ENCODE measurements around the gene DCAF8L1. TPM values are rescaled to one million over a fixed set of nuclear protein-coding genes. Genes with fewer than 3 reads are reported as not detected.
"Not testable (repeated sequence)": the region's sequence is repeated elsewhere in the genome, so short reads cannot be mapped to it uniquely, and the experiment has no call there.

DCAF8L1 gene
- total and polyA plus RNA-seq, 2 donors from 2014 or later, result not detected

- TF ChIP-seq CTCF (IDR thresholded peaks at IDR 0.05; ENCODE audit: borderline replicate concordance, extremely low read depth, insufficient read depth), result no peak
- H3K4me3 ChIP-seq (ENCODE audit: low read length in 3 of 3), result no peak overlapping the region
- no peaks in the 10 kb centered on the region for H3K9me3 ChIP-seq (ENCODE audit: control insufficient read depth in 2 of 3, insufficient read depth in 1 of 3, low read length in 3 of 3)
- DNase-seq, result no peak
- no peaks in the 10 kb centered on the region for H3K27me3 ChIP-seq (ENCODE audit: control insufficient read depth, insufficient read depth, low read length)
- no peak overlapping the region for H3K9ac ChIP-seq (ENCODE audit: low read length in 3 of 3)
- no peaks in the 10 kb centered on the region for H3K4me1 ChIP-seq (ENCODE audit: control insufficient read depth in 2 of 3, insufficient read depth in 2 of 3, low read depth in 1 of 3, low read length in 3 of 3)
- no peak overlapping the region for H3K27ac ChIP-seq (ENCODE audit: low read depth in 2 of 2, low read length in 2 of 2)
- H3K36me3 ChIP-seq (ENCODE audit: control insufficient read depth in 2 of 3, insufficient read depth in 3 of 3, low read length in 3 of 3), result no peaks in the 10 kb centered on the region
- no peak for FAIRE-seq
- intact Hi-C loops (cut with DNase I), result no loop called here
Observed at GRCh38 chrX:27964432-27964831, 16.8 kb downstream of the DCAF8L1 start.

- H3K9me3 ChIP-seq (ENCODE audit: control insufficient read depth in 2 of 3, insufficient read depth in 1 of 3, low read length in 3 of 3); H3K4me3 ChIP-seq (ENCODE audit: low read length in 3 of 3); FAIRE-seq; DNase-seq; intact Hi-C loops (cut with DNase I); H3K27ac ChIP-seq (ENCODE audit: low read depth in 2 of 2, low read length in 2 of 2); H3K4me1 ChIP-seq (ENCODE audit: control insufficient read depth in 2 of 3, insufficient read depth in 2 of 3, low read depth in 1 of 3, low read length in 3 of 3); H3K27me3 ChIP-seq (ENCODE audit: control insufficient read depth, insufficient read depth, low read length); H3K9ac ChIP-seq (ENCODE audit: low read length in 3 of 3); H3K36me3 ChIP-seq (ENCODE audit: control insufficient read depth in 2 of 3, insufficient read depth in 3 of 3, low read length in 3 of 3): not testable (repeated sequence)
Observed at GRCh38 chrX:27960410-27960809, 20.8 kb downstream of the DCAF8L1 start.

- DNase-seq (no peak), FAIRE-seq (no peak)
- no peak overlapping the region for H3K4me3 ChIP-seq (ENCODE audit: low read length in 3 of 3)
- no peaks in the 10 kb centered on the region for H3K36me3 ChIP-seq (ENCODE audit: control insufficient read depth in 2 of 3, insufficient read depth in 3 of 3, low read length in 3 of 3)
- no peak overlapping the region for H3K9ac ChIP-seq (ENCODE audit: low read length in 3 of 3)
- intact Hi-C loops (cut with DNase I), result no loop called here
- H3K27me3 ChIP-seq (ENCODE audit: control insufficient read depth, insufficient read depth, low read length), result no peaks in the 10 kb centered on the region
- no peak for TF ChIP-seq CTCF (IDR thresholded peaks at IDR 0.05; ENCODE audit: borderline replicate concordance, extremely low read depth, insufficient read depth)
- no peaks in the 10 kb centered on the region for H3K9me3 ChIP-seq (ENCODE audit: control insufficient read depth in 2 of 3, insufficient read depth in 1 of 3, low read length in 3 of 3)
- H3K27ac ChIP-seq (ENCODE audit: low read depth in 2 of 2, low read length in 2 of 2), result no peak overlapping the region
- no peaks in the 10 kb centered on the region for H3K4me1 ChIP-seq (ENCODE audit: control insufficient read depth in 2 of 3, insufficient read depth in 2 of 3, low read depth in 1 of 3, low read length in 3 of 3)
Observed at GRCh38 chrX:27953171-27953570, 28.1 kb downstream of the DCAF8L1 start.

GRCh38 chrX:27933361-27933760 is 47.9 kb downstream of the DCAF8L1 start:
- H3K4me1 ChIP-seq (ENCODE audit: control insufficient read depth in 2 of 3, insufficient read depth in 2 of 3, low read depth in 1 of 3, low read length in 3 of 3), result no peaks in the 10 kb centered on the region
- no peak for TF ChIP-seq CTCF (IDR thresholded peaks at IDR 0.05; ENCODE audit: borderline replicate concordance, extremely low read depth, insufficient read depth)
- no peak for DNase-seq
- H3K27ac ChIP-seq (ENCODE audit: low read depth in 2 of 2, low read length in 2 of 2), result no peak overlapping the region
- H3K9ac ChIP-seq (ENCODE audit: low read length in 3 of 3), result no peak overlapping the region
- peaks cover 2% of the 10 kb centered on the region for H3K27me3 ChIP-seq (ENCODE audit: control insufficient read depth, insufficient read depth, low read length)
- no peaks in the 10 kb centered on the region for H3K9me3 ChIP-seq (ENCODE audit: control insufficient read depth in 2 of 3, insufficient read depth in 1 of 3, low read length in 3 of 3)
- H3K4me3 ChIP-seq (ENCODE audit: low read length in 3 of 3), result no peak overlapping the region
- no peaks in the 10 kb centered on the region for H3K36me3 ChIP-seq (ENCODE audit: control insufficient read depth in 2 of 3, insufficient read depth in 3 of 3, low read length in 3 of 3)
- intact Hi-C loops (cut with DNase I), result no loop called here
- no peak for FAIRE-seq

Other genes starting within 250 kb of the DCAF8L1 start
- gene MAGEB10, start 173.5 kb downstream of the DCAF8L1 start, total RNA-seq, result not detected
- not detected for gene MAGEB10, start 173.5 kb downstream of the DCAF8L1 start, polyA plus RNA-seq (ENCODE audit: insufficient read depth, low read depth, low replicate concordance)